ENCODE data around the gene ZNF532. TPM values are rescaled to one million over a fixed set of nuclear protein-coding genes. Genes with fewer than 3 reads are reported as not detected.
A peak's percentile ranks its signal among the peaks of the same experiment; 100 is the strongest.
"Not testable (repeated sequence)": the region's sequence is repeated elsewhere in the genome, so short reads cannot be mapped to it uniquely, and the experiment has no call there.

The ZNF532 gene
- total RNA-seq, 4 donors from 2014 or later: 98.7 to 125 (median 113) TPM

DNA sequence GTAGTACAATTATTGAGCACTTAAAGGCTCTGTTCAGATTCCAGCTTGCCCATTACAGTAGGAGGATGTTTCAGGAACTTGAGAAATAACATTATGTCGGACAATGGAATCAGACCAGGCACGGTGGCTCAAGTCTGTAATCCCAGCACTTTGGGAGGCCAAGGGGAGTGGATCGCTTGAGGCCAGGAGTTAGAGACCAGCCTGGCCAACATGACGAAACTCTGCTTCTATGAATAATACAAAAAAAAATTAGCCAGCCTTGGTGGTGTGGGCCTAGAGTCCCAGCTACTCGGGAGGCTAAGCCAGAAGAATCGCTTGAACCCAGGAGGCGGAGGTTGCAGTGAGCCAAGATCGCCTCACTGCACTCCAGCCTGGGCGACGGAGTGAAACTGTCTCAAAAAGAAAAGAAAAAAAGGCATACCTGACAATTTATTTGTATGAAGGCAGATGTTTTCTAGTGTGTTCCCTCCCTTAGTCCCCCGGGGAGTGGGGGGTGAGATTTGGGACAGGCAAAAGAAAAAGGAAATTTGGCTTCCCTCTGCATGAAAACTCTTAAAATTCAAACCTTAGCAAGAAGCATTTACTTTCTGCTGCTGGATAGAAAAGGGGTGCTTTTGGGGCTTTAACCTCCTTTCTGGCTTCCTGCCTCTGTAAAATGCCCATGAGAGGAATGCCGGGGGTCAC is 13.7 kb upstream of the ZNF532 start:
- TF ChIP-seq, protein P1, sequence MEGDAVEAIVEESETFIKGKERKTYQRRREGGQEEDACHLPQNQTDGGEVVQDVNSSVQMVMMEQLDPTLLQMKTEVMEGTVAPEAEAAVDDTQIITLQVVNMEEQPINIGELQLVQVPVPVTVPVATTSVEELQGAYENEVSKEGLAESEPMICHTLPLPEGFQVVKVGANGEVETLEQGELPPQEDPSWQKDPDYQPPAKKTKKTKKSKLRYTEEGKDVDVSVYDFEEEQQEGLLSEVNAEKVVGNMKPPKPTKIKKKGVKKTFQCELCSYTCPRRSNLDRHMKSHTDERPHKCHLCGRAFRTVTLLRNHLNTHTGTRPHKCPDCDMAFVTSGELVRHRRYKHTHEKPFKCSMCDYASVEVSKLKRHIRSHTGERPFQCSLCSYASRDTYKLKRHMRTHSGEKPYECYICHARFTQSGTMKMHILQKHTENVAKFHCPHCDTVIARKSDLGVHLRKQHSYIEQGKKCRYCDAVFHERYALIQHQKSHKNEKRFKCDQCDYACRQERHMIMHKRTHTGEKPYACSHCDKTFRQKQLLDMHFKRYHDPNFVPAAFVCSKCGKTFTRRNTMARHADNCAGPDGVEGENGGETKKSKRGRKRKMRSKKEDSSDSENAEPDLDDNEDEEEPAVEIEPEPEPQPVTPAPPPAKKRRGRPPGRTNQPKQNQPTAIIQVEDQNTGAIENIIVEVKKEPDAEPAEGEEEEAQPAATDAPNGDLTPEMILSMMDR (IDR thresholded peaks at IDR 0.05): no peak
- TF ChIP-seq POLR2A (IDR thresholded peaks at IDR 0.05) (no peak), EP300 (IDR thresholded peaks at IDR 0.05) (no peak)
- WGBS, 2 donors: 69 to 78% methylated on average over 12 of the region's 12 CpGs
- peak in 1 of 2 donors; percentile 37 for DNase-seq (ENCODE audit: low spot score in 2 of 2)
- no peak overlapping the region for H3K4me3 ChIP-seq
- peaks cover 0 to 35% (median 9%) of the 10 kb centered on the region in 4 donors for H3K4me1 ChIP-seq
- no peaks in the 10 kb centered on the region for H3K27me3 ChIP-seq
- no peaks in the 10 kb centered on the region for H3K36me3 ChIP-seq
- H3K9me3 ChIP-seq: no peaks in the 10 kb centered on the region
- H3K27ac ChIP-seq: peak overlapping the region in 2 of 4 donors; percentile 2 to 35

DNA sequence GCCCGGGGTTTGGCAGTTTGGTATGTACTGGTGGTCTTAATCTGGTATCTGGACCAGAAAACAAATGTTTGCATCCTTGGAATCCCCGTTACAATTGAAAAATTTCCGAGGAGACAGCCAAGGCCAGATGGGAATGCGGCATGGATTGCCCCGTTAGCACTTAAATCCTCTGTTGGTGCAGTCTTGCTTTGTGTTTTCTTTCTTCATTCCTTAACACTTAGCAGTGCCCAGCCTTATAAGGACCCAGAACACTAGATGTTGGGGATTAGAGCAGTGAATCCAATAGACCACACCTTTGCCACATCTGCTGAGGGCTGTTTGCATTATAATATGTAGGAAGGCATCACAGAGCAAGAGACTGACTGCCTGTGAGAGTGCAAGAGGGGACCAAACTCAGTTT is 12.8 kb upstream of the ZNF532 start:
- peaks cover 0 to 29% (median 9%) of the 10 kb centered on the region in 4 donors for H3K4me1 ChIP-seq
- no peak for DNase-seq (ENCODE audit: low spot score in 2 of 2)
- WGBS, 2 donors: 36 to 38% methylated on average over 5 of the region's 5 CpGs
- TF ChIP-seq EP300 (IDR thresholded peaks at IDR 0.05) (no peak), POLR2A (IDR thresholded peaks at IDR 0.05) (no peak)
- TF ChIP-seq, protein P1 (IDR thresholded peaks at IDR 0.05): no peak
- H3K27me3 ChIP-seq: no peaks in the 10 kb centered on the region
- no peak overlapping the region for H3K27ac ChIP-seq
- H3K9me3 ChIP-seq: no peaks in the 10 kb centered on the region
- no peak overlapping the region for H3K4me3 ChIP-seq
- no peaks in the 10 kb centered on the region for H3K36me3 ChIP-seq

DNA sequence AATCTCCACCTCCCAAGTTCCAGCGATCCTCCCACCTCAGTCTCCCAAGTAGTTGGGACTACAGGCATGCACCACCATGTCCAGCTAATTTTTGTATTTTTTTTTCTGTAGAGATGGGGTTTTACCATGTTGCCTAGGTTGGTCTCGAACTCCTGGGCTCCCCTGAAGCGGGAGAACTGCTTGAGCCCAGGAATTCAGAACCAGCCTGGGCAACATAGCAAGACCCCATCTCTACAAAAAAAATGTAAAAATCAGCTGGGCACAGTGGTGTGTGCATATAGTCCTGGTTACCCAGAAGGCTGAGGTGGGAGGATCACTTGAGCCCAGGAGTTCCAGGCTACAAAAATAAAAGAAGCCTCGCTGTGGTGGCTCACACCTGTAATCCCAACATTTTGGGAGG is 12.0 kb upstream of the ZNF532 start:
- DNase-seq (ENCODE audit: low spot score in 2 of 2): no peak
- H3K27me3 ChIP-seq: no peaks in the 10 kb centered on the region
- WGBS, 2 donors: 92 to 98% methylated on average over 4 of the region's 4 CpGs
- TF ChIP-seq POLR2A (IDR thresholded peaks at IDR 0.05) (no peak), EP300 (IDR thresholded peaks at IDR 0.05) (no peak)
- TF ChIP-seq, protein P1 (IDR thresholded peaks at IDR 0.05): no peak
- no peak overlapping the region for H3K27ac ChIP-seq
- no peaks in the 10 kb centered on the region for H3K9me3 ChIP-seq
- H3K36me3 ChIP-seq: no peaks in the 10 kb centered on the region
- no peak overlapping the region for H3K4me3 ChIP-seq
- peaks cover 0 to 25% (median 9%) of the 10 kb centered on the region in 4 donors for H3K4me1 ChIP-seq

DNA sequence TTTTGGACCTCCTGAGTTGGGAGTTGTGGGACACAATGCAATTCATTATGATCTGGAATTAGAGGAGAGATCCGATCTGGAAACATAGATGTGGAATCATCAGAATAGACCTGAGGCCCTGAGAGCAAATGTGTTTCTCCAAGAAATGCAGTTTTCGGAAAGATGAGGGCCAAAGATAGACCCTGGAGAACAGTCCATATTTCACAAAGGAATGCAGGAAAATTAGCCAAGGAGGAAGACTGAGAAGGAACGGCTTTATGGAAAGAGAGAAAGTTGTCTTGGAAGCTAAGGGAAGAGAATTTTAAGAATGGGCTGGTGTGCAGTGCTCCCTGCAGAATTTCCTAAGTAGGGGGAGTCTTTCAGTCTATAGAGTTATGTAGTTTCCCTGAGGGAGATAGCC is 11.1 kb upstream of the ZNF532 start:
- TF ChIP-seq EP300 (IDR thresholded peaks at IDR 0.05): no peak
- no peak overlapping the region for H3K4me3 ChIP-seq
- 61 to 70% methylated on average over 3 of the region's 3 CpGs for WGBS, 2 donors
- no peak overlapping the region for H3K27ac ChIP-seq
- no peaks in the 10 kb centered on the region for H3K36me3 ChIP-seq
- no peaks in the 10 kb centered on the region for H3K27me3 ChIP-seq
- DNase-seq (ENCODE audit: low spot score in 2 of 2): no peak
- peaks cover 0 to 27% (median 9%) of the 10 kb centered on the region in 4 donors for H3K4me1 ChIP-seq
- no peaks in the 10 kb centered on the region for H3K9me3 ChIP-seq

DNA sequence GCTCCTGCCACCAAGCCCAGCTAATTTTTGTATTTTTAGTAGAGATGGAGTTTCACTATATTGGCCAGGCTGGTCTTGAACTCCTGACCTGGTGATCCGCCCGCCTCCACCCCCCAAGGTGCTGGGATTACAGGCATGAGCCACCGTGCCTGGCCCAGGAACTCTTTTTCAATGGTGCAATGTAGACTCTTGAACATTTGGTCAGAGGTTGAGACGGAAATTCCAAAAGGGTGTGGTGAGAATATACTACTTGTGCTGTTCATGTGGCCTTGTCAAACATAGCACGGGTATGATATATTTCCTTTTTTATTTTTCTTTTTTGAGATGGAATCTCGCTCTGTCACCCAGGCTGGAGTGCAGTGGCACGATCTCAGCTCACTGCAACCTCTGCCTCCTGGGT is 9.2 kb upstream of the ZNF532 start:
- not testable (repeated sequence) for DNase-seq (ENCODE audit: low spot score in 2 of 2); H3K36me3 ChIP-seq; H3K9me3 ChIP-seq; H3K4me3 ChIP-seq; H3K27me3 ChIP-seq; H3K27ac ChIP-seq
- peaks cover 4 to 44% (median 23%) of the 10 kb centered on the region in 4 donors for H3K4me1 ChIP-seq
- 82 to 86% methylated on average over 7 of the region's 7 CpGs for WGBS, 2 donors

DNA sequence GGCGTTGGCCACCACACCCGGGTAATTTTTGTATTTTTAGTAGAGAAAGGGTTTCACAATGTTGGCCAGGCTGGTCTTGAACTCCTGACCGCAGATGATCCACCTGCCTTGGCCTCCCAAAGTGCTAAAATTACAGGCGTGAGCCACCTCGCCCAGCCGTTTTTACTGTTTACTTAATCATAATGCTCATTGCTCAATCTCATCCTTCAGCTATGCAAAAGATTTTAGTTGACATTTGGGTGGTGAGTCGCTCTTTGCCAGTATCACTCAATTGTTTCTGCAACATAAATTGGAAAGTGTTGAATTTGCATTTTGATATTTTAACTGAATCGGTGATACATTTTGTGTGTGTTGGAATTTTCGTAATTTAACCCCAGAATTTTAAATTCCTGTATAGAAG is 7.8 kb upstream of the ZNF532 start:
- WGBS, 2 donors: 66 to 69% methylated on average over 9 of the region's 9 CpGs
- Histone ChIP-seq H3K36me3 (no peaks in the 10 kb centered on the region), H3K27me3 (no peaks in the 10 kb centered on the region), H3K4me3 (no peak overlapping the region), H3K4me1 (peaks cover 4 to 44% (median 22%) of the 10 kb centered on the region in 4 donors), H3K27ac (no peak overlapping the region), H3K9me3 (no peaks in the 10 kb centered on the region)
- TF ChIP-seq EP300 (IDR thresholded peaks at IDR 0.05) (no peak), POLR2A (IDR thresholded peaks at IDR 0.05) (no peak)
- TF ChIP-seq, protein P1 (IDR thresholded peaks at IDR 0.05): no peak
- no peak for DNase-seq (ENCODE audit: low spot score in 2 of 2)

Measured in tibial nerve (tissue), 4 donors.